HEK293 (cell line): ENCODE results near the gene ABCG8.

ENCODE experiments used
- CTCF ChIA-PET: fragments of 350-600 bp; formaldehyde crosslinking; extraction: SDS; loops from one replicate; lab custom pipeline; 2021; ENCODE audit warnings: antibody characterized with exemption; lab: Yijun Ruan, JAX
- POLR2A ChIA-PET: fragments of 300-600 bp; formaldehyde crosslinking; extraction: SDS; loops from one replicate; lab custom pipeline; 2020; ENCODE audit warnings: antibody characterized with exemption, inconsistent platforms; lab: Yijun Ruan, JAX
- H3K27ac ChIP-seq: fragments of 200-500 bp; sonication (Bioruptor generic); 2 replicates; pipeline ENCODE4 v1.5.1; 2014; ENCODE audit warnings: low read depth, low read length, control low read depth, inconsistent platforms; ENCODE audit errors: extremely low read depth
- H3K36me3 ChIP-seq, 2 experiments: fragments of 200-500 bp in 1 of 2; sonication (Bioruptor generic) in 1 of 2; 1 replicate in 1 of 2; 2 replicates in 1 of 2; pipeline ENCODE4 v1.5.1; 2014 to 2017; ENCODE audit warnings: inconsistent platforms in 2 of 2, low read length in 2 of 2; ENCODE audit not compliant: control insufficient read depth in 2 of 2, insufficient read depth in 1 of 2
- H3K4me1 ChIP-seq: fragments of 200-500 bp; sonication (Bioruptor generic); 2 replicates; pipeline ENCODE4 v1.5.1; 2014; ENCODE audit warnings: mild to moderate bottlenecking, low read length, inconsistent platforms; ENCODE audit not compliant: control insufficient read depth, insufficient read depth
- H3K4me3 ChIP-seq: 2 replicates; pipeline ENCODE4 v1.5.1; 2011; ENCODE audit warnings: low read depth, mild to moderate bottlenecking, control low read depth, low read length, moderate library complexity
- H3K9me3 ChIP-seq: fragments of 200-500 bp; sonication (Bioruptor generic); 2 replicates; pipeline ENCODE4 v1.5.1; 2014; ENCODE audit warnings: low read depth, low read length, inconsistent platforms; ENCODE audit not compliant: control insufficient read depth, insufficient read depth
- KLF9 ChIP-seq: fragments of 450-650 bp; formaldehyde crosslinking; IDR thresholded peaks from 2 replicates; pipeline ENCODE4 v1.5.1; 2016; ENCODE audit warnings: missing biosample characterization, missing genetic modification characterization, low read depth
- ZFP41 ChIP-seq: fragments of 450-650 bp; formaldehyde crosslinking; IDR thresholded peaks from 2 replicates; pipeline ENCODE4 v1.5.1; 2016; ENCODE audit warnings: missing biosample characterization, missing genetic modification characterization, borderline replicate concordance
- ZNF148 ChIP-seq: fragments of 450-650 bp; formaldehyde crosslinking; IDR thresholded peaks from 2 replicates; pipeline ENCODE4 v1.5.0; 2017; ENCODE audit warnings: missing biosample characterization, missing genetic modification characterization, borderline replicate concordance
- ZNF16 ChIP-seq: fragments of 450-650 bp; formaldehyde crosslinking; IDR thresholded peaks from 2 replicates; pipeline ENCODE4 v1.5.1; 2016; ENCODE audit warnings: low read depth, missing biosample characterization, missing genetic modification characterization
- ZNF175 ChIP-seq: fragments of 450-650 bp; formaldehyde crosslinking; IDR thresholded peaks from 2 replicates; pipeline ENCODE4 v1.5.1; 2016; ENCODE audit warnings: missing biosample characterization, missing genetic modification characterization
- ZNF26 ChIP-seq: fragments of 450-650 bp; formaldehyde crosslinking; IDR thresholded peaks from 2 replicates; pipeline ENCODE4 v1.5.1; 2016; ENCODE audit warnings: missing biosample characterization, missing genetic modification characterization
- ZNF324 ChIP-seq: fragments of 450-650 bp; formaldehyde crosslinking; IDR thresholded peaks from 2 replicates; pipeline ENCODE4 v1.5.1; 2016; ENCODE audit warnings: missing biosample characterization, missing genetic modification characterization
- ZNF394 ChIP-seq: fragments of 450-650 bp; formaldehyde crosslinking; IDR thresholded peaks from 2 replicates; pipeline ENCODE4 v1.5.1; 2016; ENCODE audit warnings: missing biosample characterization, missing genetic modification characterization, mild to moderate bottlenecking, moderate library complexity, borderline replicate concordance
- ZNF501 ChIP-seq: fragments of 450-650 bp; formaldehyde crosslinking; IDR thresholded peaks from 2 replicates; pipeline ENCODE4 v1.5.1; 2016; ENCODE audit warnings: missing biosample characterization, missing genetic modification characterization
- ZNF521 ChIP-seq: fragments of 450-650 bp; formaldehyde crosslinking; IDR thresholded peaks from 2 replicates; pipeline ENCODE4 v1.5.1; 2017; ENCODE audit warnings: missing biosample characterization, mild to moderate bottlenecking, missing genetic modification characterization
- ZNF560 ChIP-seq: fragments of 450-650 bp; formaldehyde crosslinking; IDR thresholded peaks from 2 replicates; pipeline ENCODE4 v1.5.1; 2017; ENCODE audit warnings: missing biosample characterization, missing genetic modification characterization, borderline replicate concordance
- ZNF623 ChIP-seq: fragments of 450-650 bp; formaldehyde crosslinking; IDR thresholded peaks from 2 replicates; pipeline ENCODE4 v1.5.1; 2016; ENCODE audit warnings: missing biosample characterization, missing genetic modification characterization
- TF ChIP-seq, protein P1 (sequence below): fragments of 450-650 bp; formaldehyde crosslinking; IDR thresholded peaks from 2 replicates; pipeline ENCODE4 v1.5.1; 2017; ENCODE audit warnings: missing biosample characterization, missing genetic modification characterization
- TF ChIP-seq, protein P2 (sequence below): fragments of 450-650 bp; IDR thresholded peaks from 2 replicates; pipeline ENCODE4 v1.5.1; 2018; ENCODE audit warnings: missing biosample characterization, mild to moderate bottlenecking, missing genetic modification characterization
- TF ChIP-seq, protein P3 (sequence below): fragments of 450-650 bp; formaldehyde crosslinking; optimal IDR thresholded peaks from 2 replicates; pipeline ENCODE3; 2016; ENCODE audit warnings: missing biosample characterization, mild to moderate bottlenecking, missing genetic modification characterization
- TF ChIP-seq, protein P4 (sequence below): fragments of 450-650 bp; formaldehyde crosslinking; IDR thresholded peaks from 2 replicates; pipeline ENCODE4 v1.5.1; 2017; ENCODE audit warnings: missing biosample characterization, missing genetic modification characterization

ABCG8 gene

GRCh38 chr2:43796206-43796605 is 42.6 kb upstream of the ABCG8 start (continued):
- TF ChIP-seq, protein P1, sequence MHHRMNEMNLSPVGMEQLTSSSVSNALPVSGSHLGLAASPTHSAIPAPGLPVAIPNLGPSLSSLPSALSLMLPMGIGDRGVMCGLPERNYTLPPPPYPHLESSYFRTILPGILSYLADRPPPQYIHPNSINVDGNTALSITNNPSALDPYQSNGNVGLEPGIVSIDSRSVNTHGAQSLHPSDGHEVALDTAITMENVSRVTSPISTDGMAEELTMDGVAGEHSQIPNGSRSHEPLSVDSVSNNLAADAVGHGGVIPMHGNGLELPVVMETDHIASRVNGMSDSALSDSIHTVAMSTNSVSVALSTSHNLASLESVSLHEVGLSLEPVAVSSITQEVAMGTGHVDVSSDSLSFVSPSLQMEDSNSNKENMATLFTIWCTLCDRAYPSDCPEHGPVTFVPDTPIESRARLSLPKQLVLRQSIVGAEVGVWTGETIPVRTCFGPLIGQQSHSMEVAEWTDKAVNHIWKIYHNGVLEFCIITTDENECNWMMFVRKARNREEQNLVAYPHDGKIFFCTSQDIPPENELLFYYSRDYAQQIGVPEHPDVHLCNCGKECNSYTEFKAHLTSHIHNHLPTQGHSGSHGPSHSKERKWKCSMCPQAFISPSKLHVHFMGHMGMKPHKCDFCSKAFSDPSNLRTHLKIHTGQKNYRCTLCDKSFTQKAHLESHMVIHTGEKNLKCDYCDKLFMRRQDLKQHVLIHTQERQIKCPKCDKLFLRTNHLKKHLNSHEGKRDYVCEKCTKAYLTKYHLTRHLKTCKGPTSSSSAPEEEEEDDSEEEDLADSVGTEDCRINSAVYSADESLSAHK (tag by site-specific recombination): no peak
- TF ChIP-seq KLF9: no peak
- TF ChIP-seq ZNF521 (tag by site-specific recombination): no peak

- no peaks in the 10 kb centered on the region for H3K9me3 ChIP-seq
- H3K36me3 ChIP-seq: peaks cover 5 to 12% of the 10 kb centered on the region in 2 experiments; a peak in 2 of 3 replicates
- 0 out of 2 replicates have a peak, but pooled peaks cover 2% of the 10 kb centered on the region for H3K4me1 ChIP-seq
- TF ChIP-seq ZNF560 (tag by site-specific recombination): no peak
- TF ChIP-seq, protein P2, sequence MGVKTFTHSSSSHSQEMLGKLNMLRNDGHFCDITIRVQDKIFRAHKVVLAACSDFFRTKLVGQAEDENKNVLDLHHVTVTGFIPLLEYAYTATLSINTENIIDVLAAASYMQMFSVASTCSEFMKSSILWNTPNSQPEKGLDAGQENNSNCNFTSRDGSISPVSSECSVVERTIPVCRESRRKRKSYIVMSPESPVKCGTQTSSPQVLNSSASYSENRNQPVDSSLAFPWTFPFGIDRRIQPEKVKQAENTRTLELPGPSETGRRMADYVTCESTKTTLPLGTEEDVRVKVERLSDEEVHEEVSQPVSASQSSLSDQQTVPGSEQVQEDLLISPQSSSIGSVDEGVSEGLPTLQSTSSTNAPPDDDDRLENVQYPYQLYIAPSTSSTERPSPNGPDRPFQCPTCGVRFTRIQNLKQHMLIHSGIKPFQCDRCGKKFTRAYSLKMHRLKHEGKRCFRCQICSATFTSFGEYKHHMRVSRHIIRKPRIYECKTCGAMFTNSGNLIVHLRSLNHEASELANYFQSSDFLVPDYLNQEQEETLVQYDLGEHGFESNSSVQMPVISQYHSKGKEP (tag by site-specific recombination): no peak
- no peak for TF ChIP-seq ZNF623 (tag by site-specific recombination)
- TF ChIP-seq, protein P3, sequence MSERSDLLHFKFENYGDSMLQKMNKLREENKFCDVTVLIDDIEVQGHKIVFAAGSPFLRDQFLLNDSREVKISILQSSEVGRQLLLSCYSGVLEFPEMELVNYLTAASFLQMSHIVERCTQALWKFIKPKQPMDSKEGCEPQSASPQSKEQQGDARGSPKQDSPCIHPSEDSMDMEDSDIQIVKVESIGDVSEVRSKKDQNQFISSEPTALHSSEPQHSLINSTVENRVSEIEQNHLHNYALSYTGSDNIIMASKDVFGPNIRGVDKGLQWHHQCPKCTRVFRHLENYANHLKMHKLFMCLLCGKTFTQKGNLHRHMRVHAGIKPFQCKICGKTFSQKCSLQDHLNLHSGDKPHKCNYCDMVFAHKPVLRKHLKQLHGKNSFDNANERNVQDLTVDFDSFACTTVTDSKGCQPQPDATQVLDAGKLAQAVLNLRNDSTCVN (tag by site-specific recombination): no peak
- TF ChIP-seq ZNF148: no peak
- TF ChIP-seq ZNF175 (tag by site-specific recombination): no peak
- TF ChIP-seq ZNF394 (tag by site-specific recombination): no peak
- no peak for TF ChIP-seq ZNF26 (tag by site-specific recombination)
- TF ChIP-seq ZFP41 (tag by site-specific recombination): no peak
- no peak for TF ChIP-seq ZNF501
- TF ChIP-seq, protein P4, sequence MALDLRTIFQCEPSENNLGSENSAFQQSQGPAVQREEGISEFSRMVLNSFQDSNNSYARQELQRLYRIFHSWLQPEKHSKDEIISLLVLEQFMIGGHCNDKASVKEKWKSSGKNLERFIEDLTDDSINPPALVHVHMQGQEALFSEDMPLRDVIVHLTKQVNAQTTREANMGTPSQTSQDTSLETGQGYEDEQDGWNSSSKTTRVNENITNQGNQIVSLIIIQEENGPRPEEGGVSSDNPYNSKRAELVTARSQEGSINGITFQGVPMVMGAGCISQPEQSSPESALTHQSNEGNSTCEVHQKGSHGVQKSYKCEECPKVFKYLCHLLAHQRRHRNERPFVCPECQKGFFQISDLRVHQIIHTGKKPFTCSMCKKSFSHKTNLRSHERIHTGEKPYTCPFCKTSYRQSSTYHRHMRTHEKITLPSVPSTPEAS (tag by site-specific recombination): no peak
- TF ChIP-seq ZNF324 (tag by site-specific recombination): no peak
- no peak for TF ChIP-seq ZNF16
- TF ChIP-seq, protein P1 (tag by site-specific recombination): no peak
- POLR2A ChIA-PET: no interaction called here
- H3K27ac ChIP-seq: no peak overlapping the region
- CTCF ChIA-PET: interaction anchor here (0.6 to 1.2 kb wide), 4 partner anchors 9 to 173 kb away, joined by 3 to 4 read pairs (median 4); no protein-coding TSS in a partner anchor
- no peak overlapping the region for H3K4me3 ChIP-seq
Observed at GRCh38 chr2:43798300-43798699, 40.5 kb upstream of the ABCG8 start.
